SH-SY5Y (cell line): ENCODE measurements around the gene BRI3BP.

Experiments
- GATA2 ChIP-seq: IDR thresholded peaks from 2 replicates; pipeline ENCODE4 v1.6.1; 2011; ENCODE audit warnings: mild to moderate bottlenecking, low read depth, low read length
- GATA3 ChIP-seq: IDR thresholded peaks from 2 replicates; pipeline ENCODE4 v1.6.1; 2011; ENCODE audit warnings: low read depth, mild to moderate bottlenecking, low read length, moderate library complexity

DNA sequence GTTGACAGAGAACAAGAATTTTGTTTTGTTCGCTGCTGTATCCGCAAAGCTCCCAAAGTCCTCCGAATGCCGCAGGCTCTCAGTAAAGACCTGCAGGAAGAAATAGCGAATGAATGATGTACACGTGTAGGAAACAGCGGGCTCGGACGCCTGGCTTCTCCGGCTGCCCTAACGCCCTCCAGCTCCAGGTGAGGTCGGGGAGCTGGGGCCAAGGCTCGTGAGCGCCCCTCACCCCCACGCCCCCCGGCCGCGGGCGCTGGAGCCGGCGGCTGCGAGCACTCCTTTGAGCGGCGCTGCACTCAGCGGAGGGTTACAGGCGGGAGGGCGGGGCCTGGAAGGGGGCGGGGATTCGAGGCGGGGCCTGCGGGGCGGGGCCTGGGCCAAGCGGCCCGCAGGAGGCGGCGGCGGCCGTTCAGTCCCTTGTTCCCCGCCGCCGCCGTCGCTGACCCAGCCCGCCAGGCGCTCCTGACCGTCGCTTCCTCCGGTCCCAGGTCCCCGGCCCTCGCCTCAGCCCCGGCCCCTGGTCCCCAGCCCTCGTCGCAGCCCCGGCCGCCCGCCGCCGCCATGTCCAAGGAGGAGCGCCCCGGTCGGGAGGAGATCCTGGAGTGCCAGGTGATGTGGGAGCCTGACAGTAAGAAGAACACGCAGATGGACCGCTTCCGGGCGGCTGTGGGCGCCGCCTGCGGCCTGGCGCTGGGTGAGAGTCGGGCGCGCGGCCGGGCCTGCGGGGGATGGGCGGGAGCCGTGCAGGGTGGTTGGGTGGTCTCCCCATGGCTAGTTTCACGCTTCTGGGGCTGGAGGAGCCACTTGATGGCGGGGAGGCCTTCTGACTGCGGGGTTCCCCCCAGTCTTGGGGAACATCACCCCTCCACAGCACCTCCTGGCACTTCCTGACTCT is 71.8 kb downstream of the BRI3BP start, which contains the start of gene AACS:
- TF ChIP-seq GATA3 (no peak), GATA2 (no peak)
